Vagina (tissue), 2 donors: ENCODE data around the gene ZNF771.

Experiments
- POLR2A ChIP-seq, 2 donors: fragments of 450-650 bp; IDR thresholded peaks; one replicate each; pipeline ENCODE4 v1.6.1; 2017; ENCODE audit warnings: antibody characterized with exemption in 2 of 2, mild to moderate bottlenecking in 2 of 2, moderate library complexity in 2 of 2
- POLR2AphosphoS5 ChIP-seq, 2 donors: sonication (generic); formaldehyde crosslinking; IDR thresholded peaks; one replicate each; pipeline ENCODE4 v1.9.0; 2017; ENCODE audit warnings: antibody characterized with exemption in 2 of 2, mild to moderate bottlenecking in 2 of 2, low read depth in 1 of 2; ENCODE audit not compliant: insufficient read depth in 1 of 2
- TF ChIP-seq, protein P1 (sequence below), 3 experiments: fragments of 450-650 bp in 2 of 3; fragments of 200-600 bp in 1 of 3; sonication (generic) in 1 of 3; IDR thresholded peaks; one replicate each; pipeline ENCODE4 v1.5.1; 2017 to 2019; ENCODE audit warnings: antibody characterized with exemption in 3 of 3, mild to moderate bottlenecking in 2 of 3, moderate library complexity in 2 of 3

- TF ChIP-seq, protein P1, sequence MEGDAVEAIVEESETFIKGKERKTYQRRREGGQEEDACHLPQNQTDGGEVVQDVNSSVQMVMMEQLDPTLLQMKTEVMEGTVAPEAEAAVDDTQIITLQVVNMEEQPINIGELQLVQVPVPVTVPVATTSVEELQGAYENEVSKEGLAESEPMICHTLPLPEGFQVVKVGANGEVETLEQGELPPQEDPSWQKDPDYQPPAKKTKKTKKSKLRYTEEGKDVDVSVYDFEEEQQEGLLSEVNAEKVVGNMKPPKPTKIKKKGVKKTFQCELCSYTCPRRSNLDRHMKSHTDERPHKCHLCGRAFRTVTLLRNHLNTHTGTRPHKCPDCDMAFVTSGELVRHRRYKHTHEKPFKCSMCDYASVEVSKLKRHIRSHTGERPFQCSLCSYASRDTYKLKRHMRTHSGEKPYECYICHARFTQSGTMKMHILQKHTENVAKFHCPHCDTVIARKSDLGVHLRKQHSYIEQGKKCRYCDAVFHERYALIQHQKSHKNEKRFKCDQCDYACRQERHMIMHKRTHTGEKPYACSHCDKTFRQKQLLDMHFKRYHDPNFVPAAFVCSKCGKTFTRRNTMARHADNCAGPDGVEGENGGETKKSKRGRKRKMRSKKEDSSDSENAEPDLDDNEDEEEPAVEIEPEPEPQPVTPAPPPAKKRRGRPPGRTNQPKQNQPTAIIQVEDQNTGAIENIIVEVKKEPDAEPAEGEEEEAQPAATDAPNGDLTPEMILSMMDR (IDR thresholded peaks at IDR 0.05), result no peak
- TF ChIP-seq POLR2A (IDR thresholded peaks at IDR 0.05) (no peak), POLR2AphosphoS5 (IDR thresholded peaks at IDR 0.05; ENCODE audit: insufficient read depth in 1 of 2, low read depth in 1 of 2) (no peak)
Observed at GRCh38 chr16:30361180-30361579, 46.2 kb upstream of the ZNF771 start.
